HepG2 (cell line): Measurements from ENCODE around the gene TMEM38A.

ENCODE experiments used
- ASH2L ChIP-seq: fragments of 300-600, 200-600 bp; sonication (generic); IDR thresholded peaks from 2 replicates; pipeline ENCODE4 v1.7.0; 2017; ENCODE audit warnings: low read depth, mild to moderate bottlenecking, moderate library complexity, mixed read lengths, low read length; ENCODE audit not compliant: insufficient read length
- FOSL1 ChIP-seq: sonication (generic); formaldehyde crosslinking; IDR thresholded peaks from 2 replicates; pipeline ENCODE4 v1.9.0; 2021; ENCODE audit warnings: missing genetic modification reagents, borderline replicate concordance
- NFE2L1 ChIP-seq: sonication (generic); formaldehyde crosslinking; IDR thresholded peaks from 2 replicates; pipeline ENCODE4 v1.4.0; 2020; ENCODE audit warnings: missing genetic modification reagents, mild to moderate bottlenecking, borderline replicate concordance
- NFRKB ChIP-seq: fragments of 450-650 bp; IDR thresholded peaks from 2 replicates; pipeline ENCODE4 v1.6.1; 2017
- RFX1 ChIP-seq: fragments of 450-650 bp; IDR thresholded peaks from 2 replicates; pipeline ENCODE4 v1.6.1; 2017
- ZNF225 ChIP-seq: sonication (generic); formaldehyde crosslinking; IDR thresholded peaks from 2 replicates; pipeline ENCODE4 v1.4.0; 2020; ENCODE audit warnings: mild to moderate bottlenecking, missing genetic modification reagents
- TF ChIP-seq, protein P1 (sequence below): sonication (generic); formaldehyde crosslinking; IDR thresholded peaks from 2 replicates; pipeline ENCODE4 v1.5.0; 2020; ENCODE audit warnings: mild to moderate bottlenecking, missing genetic modification reagents, moderate library complexity
- TF ChIP-seq, protein P2 (sequence below): sonication (generic); formaldehyde crosslinking; IDR thresholded peaks from 2 replicates; pipeline ENCODE4 v1.4.0; 2020; ENCODE audit warnings: missing genetic modification reagents
- TF ChIP-seq, protein P3 (sequence below): sonication (generic); formaldehyde crosslinking; IDR thresholded peaks from 2 replicates; pipeline ENCODE4 v1.4.0; 2020; ENCODE audit warnings: missing genetic modification reagents, low read depth, mild to moderate bottlenecking, borderline replicate concordance

GRCh38 chr19:16631465-16631864 lies 29.5 kb upstream of the TMEM38A start:
- TF ChIP-seq, protein P1, sequence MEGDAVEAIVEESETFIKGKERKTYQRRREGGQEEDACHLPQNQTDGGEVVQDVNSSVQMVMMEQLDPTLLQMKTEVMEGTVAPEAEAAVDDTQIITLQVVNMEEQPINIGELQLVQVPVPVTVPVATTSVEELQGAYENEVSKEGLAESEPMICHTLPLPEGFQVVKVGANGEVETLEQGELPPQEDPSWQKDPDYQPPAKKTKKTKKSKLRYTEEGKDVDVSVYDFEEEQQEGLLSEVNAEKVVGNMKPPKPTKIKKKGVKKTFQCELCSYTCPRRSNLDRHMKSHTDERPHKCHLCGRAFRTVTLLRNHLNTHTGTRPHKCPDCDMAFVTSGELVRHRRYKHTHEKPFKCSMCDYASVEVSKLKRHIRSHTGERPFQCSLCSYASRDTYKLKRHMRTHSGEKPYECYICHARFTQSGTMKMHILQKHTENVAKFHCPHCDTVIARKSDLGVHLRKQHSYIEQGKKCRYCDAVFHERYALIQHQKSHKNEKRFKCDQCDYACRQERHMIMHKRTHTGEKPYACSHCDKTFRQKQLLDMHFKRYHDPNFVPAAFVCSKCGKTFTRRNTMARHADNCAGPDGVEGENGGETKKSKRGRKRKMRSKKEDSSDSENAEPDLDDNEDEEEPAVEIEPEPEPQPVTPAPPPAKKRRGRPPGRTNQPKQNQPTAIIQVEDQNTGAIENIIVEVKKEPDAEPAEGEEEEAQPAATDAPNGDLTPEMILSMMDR (CRISPR knock-in tag), result no peak
- TF ChIP-seq, protein P2, sequence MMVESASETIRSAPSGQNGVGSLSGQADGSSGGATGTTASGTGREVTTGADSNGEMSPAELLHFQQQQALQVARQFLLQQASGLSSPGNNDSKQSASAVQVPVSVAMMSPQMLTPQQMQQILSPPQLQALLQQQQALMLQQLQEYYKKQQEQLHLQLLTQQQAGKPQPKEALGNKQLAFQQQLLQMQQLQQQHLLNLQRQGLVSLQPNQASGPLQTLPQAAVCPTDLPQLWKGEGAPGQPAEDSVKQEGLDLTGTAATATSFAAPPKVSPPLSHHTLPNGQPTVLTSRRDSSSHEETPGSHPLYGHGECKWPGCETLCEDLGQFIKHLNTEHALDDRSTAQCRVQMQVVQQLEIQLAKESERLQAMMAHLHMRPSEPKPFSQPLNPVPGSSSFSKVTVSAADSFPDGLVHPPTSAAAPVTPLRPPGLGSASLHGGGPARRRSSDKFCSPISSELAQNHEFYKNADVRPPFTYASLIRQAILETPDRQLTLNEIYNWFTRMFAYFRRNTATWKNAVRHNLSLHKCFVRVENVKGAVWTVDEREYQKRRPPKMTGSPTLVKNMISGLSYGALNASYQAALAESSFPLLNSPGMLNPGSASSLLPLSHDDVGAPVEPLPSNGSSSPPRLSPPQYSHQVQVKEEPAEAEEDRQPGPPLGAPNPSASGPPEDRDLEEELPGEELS (CRISPR knock-in tag), result no peak
- TF ChIP-seq NFE2L1, result no peak
- TF ChIP-seq FOSL1 (CRISPR knock-in tag), result no peak
- no peak for TF ChIP-seq ZNF225 (CRISPR knock-in tag)
- TF ChIP-seq, protein P3, sequence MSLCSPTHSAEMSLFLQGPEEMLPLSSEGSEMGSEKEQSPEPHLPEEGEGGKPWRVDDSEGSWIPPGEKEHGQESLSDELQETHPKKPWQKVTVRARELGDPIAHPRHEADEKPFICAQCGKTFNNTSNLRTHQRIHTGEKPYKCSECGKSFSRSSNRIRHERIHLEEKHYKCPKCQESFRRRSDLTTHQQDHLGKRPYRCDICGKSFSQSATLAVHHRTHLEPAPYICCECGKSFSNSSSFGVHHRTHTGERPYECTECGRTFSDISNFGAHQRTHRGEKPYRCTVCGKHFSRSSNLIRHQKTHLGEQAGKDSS (CRISPR knock-in tag), result no peak
- no peak for TF ChIP-seq RFX1
- no peak for TF ChIP-seq ASH2L
- no peak for TF ChIP-seq NFRKB
